Hepatocyte (in vitro differentiated cells): ENCODE data around the gene MRGPRF. TPM values are rescaled to one million over a fixed set of nuclear protein-coding genes. Genes with fewer than 3 reads are reported as not detected.

Experiments
- DNase-seq: peaks from one replicate; pipeline ENCODE4 v3.0.0-alpha.2; 2016; ENCODE audit warnings: low spot score
- H2AFZ ChIP-seq: fragments of 200-600 bp; sonication (generic); 2 replicates; pipeline ENCODE4 v1.6.0; 2016; ENCODE audit warnings: antibody characterized with exemption, mild to moderate bottlenecking
- H3K27ac ChIP-seq: fragments of 200-600 bp; sonication (generic); 2 replicates; pipeline ENCODE4 v1.5.1; 2016; ENCODE audit warnings: mild to moderate bottlenecking
- H3K27me3 ChIP-seq: fragments of 200-600 bp; sonication (generic); 2 replicates; pipeline ENCODE4 v1.6.1; 2016
- H3K36me3 ChIP-seq: fragments of 200-600 bp; sonication (generic); replicated peaks from 2 replicates; pipeline ENCODE4 v1.5.1; 2016; ENCODE audit warnings: low read depth; ENCODE audit not compliant: insufficient read depth
- H3K4me1 ChIP-seq: fragments of 200-600 bp; sonication (generic); 2 replicates; pipeline ENCODE4 v1.5.1; 2016; ENCODE audit warnings: mild to moderate bottlenecking, moderate library complexity; ENCODE audit not compliant: insufficient read depth
- H3K4me2 ChIP-seq: fragments of 200-600 bp; sonication (generic); 2 replicates; pipeline ENCODE4 v1.6.0; 2016
- H3K4me3 ChIP-seq: fragments of 200-600 bp; sonication (generic); 2 replicates; pipeline ENCODE4 v1.5.1; 2016; ENCODE audit warnings: mild to moderate bottlenecking
- H3K79me2 ChIP-seq: fragments of 200-600 bp; sonication (generic); 2 replicates; pipeline ENCODE4 v1.6.0; 2017; ENCODE audit warnings: mild to moderate bottlenecking
- H3K9me2 ChIP-seq: fragments of 200-600 bp; sonication (generic); replicated peaks from 2 replicates; pipeline ENCODE4 v1.6.0; 2017; ENCODE audit warnings: mild to moderate bottlenecking; ENCODE audit not compliant: insufficient read depth
- H3K9me3 ChIP-seq: fragments of 200-600 bp; sonication (generic); 2 replicates; pipeline ENCODE4 v1.5.1; 2016; ENCODE audit warnings: low read depth, mild to moderate bottlenecking
- H4K20me1 ChIP-seq: fragments of 200-600 bp; sonication (generic); 2 replicates; pipeline ENCODE4 v1.6.0; 2016; ENCODE audit warnings: mild to moderate bottlenecking; ENCODE audit not compliant: insufficient read depth, poor library complexity, severe bottlenecking
- CTCF ChIP-seq: fragments of 200-600 bp; sonication (generic); IDR thresholded peaks from 2 replicates; pipeline ENCODE4 v1.5.1; 2016; ENCODE audit warnings: antibody characterized with exemption, mild to moderate bottlenecking; ENCODE audit not compliant: poor library complexity
- EZH2 ChIP-seq: fragments of 200-600 bp; sonication (generic); IDR thresholded peaks from 2 replicates; pipeline ENCODE4 v1.6.1; 2016; ENCODE audit warnings: antibody characterized with exemption, mild to moderate bottlenecking, borderline replicate concordance
- EZH2phosphoT487 ChIP-seq: fragments of 200-600 bp; sonication (generic); IDR thresholded peaks from one replicate; pipeline ENCODE4 v1.6.1; 2018; ENCODE audit warnings: antibody characterized with exemption, mild to moderate bottlenecking, low read depth, moderate library complexity; ENCODE audit not compliant: unreplicated experiment, severe bottlenecking
- WGBS: methylation state at CpG from one replicate; pipeline ENCODE4 v1.1.6; 2016; ENCODE audit warnings: low lambda C conversion rate; ENCODE audit errors: missing lambda C conversion rate; 5-methylcytosine and 5-hydroxymethylcytosine counted together
- polyA plus RNA-seq: library from polyadenylated mRNA; unstranded; fragments of >200 nt; fragmentation: Nextera tagmentation; extraction: Ambion mirVana; gene quantifications from 2 replicates; pipeline ENCODE4 v1.2.1, GENCODE V29; 2016
- total RNA-seq: library from RNA; depleted of rRNA; stranded (reverse); fragments of >200 nt; gene quantifications from 2 replicates; pipeline ENCODE4 v1.2.3, GENCODE V29; 2014

MRGPRF gene
- total and polyA plus RNA-seq, 2 experiments from 2014 or later: 6.5 to 7.5 TPM

DNA sequence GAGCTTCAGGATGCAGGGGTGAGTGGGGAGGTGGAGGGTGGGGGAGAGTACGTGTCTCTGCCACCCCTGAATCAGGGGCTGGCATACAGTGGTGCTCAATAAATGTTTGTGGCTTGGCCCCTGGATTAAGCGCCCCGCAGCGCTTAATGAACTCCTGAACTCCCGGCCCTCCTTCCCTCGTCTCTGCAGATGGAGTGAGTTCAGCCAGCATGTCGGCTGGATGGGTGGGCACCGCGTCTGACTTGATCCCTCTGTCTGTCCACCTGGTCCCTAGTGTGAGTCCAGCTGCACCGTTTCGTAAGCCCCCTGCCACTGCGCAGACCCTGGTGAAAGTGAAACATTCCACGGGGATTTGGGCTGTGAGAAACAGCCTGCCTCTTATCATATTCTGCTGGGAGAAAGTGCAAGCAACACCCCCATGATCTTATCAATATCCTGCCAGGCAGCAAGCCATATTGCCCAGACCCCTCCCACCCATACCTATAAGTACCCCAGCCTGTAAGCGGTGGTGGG, 20.2 kb downstream of the MRGPRF start:
- no peak overlapping the region for H3K4me3 ChIP-seq
- no peak for TF ChIP-seq EZH2phosphoT487
- TF ChIP-seq EZH2: no peak
- TF ChIP-seq CTCF: no peak
- H2AFZ ChIP-seq: no peak overlapping the region
- WGBS: 49% methylated on average over 13 of the region's 14 CpGs
- no peaks in the 10 kb centered on the region for H3K79me2 ChIP-seq
- no peaks in the 10 kb centered on the region for H3K36me3 ChIP-seq
- no peak overlapping the region for H3K27ac ChIP-seq
- no peak overlapping the region for H3K4me2 ChIP-seq
- no peaks in the 10 kb centered on the region for H3K27me3 ChIP-seq
- H4K20me1 ChIP-seq: no peaks in the 10 kb centered on the region
- no peaks in the 10 kb centered on the region for H3K9me3 ChIP-seq
- DNase-seq: no peak
- no peaks in the 10 kb centered on the region for H3K9me2 ChIP-seq
- no peaks in the 10 kb centered on the region for H3K4me1 ChIP-seq

- Histone ChIP-seq H3K4me3 (no peak overlapping the region), H2AFZ (no peak overlapping the region), H3K27me3 (no peaks in the 10 kb centered on the region), H3K36me3 (no peaks in the 10 kb centered on the region), H3K27ac (no peak overlapping the region), H3K4me1 (no peaks in the 10 kb centered on the region), H3K9me2 (no peaks in the 10 kb centered on the region), H4K20me1 (no peaks in the 10 kb centered on the region), H3K4me2 (no peak overlapping the region), H3K9me3 (no peaks in the 10 kb centered on the region), H3K79me2 (no peaks in the 10 kb centered on the region)
- DNase-seq: no peak
- TF ChIP-seq CTCF (no peak), EZH2 (no peak), EZH2phosphoT487 (no peak)
- WGBS: 86% methylated on average over 15 of the region's 16 CpGs
Measured at GRCh38 chr11:68990995-68991780, 21.9 kb downstream of the MRGPRF start.

DNA sequence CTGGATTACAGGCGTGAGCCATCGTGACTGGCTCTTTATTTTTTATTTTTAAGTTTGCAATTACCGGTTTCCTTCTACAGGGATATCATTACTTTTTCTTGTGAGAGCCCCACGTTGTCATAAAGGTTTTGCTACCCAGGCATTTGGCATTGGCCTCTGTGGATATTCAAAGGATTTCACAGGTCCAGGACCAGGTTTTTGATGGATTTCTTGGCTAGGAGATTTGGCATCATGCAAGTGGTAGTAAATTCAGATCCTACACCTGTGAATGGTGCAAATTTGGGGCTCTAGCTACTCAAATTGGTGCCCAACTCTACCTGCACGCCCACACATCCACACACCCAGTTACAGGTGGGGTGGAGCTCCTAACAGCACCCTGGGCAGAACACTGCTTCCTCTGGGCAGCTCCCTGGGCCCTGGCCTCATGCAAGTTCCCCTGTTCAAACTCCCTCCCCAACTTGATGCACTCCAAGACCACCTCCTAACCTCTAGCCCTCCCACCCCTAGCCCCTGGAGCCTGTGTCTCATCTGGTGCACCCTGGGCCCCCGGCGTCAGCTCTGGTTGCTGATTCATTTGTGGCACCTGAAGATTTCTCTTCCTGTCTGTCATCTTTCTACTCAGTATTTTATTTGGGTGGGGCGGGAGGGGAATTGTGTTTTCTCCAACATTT, 23.0 kb downstream of the MRGPRF start:
- Histone ChIP-seq H3K9me3 (no peaks in the 10 kb centered on the region), H3K4me3 (no peak overlapping the region), H3K4me2 (no peak overlapping the region), H3K36me3 (no peaks in the 10 kb centered on the region), H3K27ac (no peak overlapping the region), H3K27me3 (no peaks in the 10 kb centered on the region), H3K9me2 (no peaks in the 10 kb centered on the region), H3K4me1 (no peaks in the 10 kb centered on the region), H4K20me1 (no peaks in the 10 kb centered on the region), H3K79me2 (no peaks in the 10 kb centered on the region), H2AFZ (no peak overlapping the region)
- no peak for DNase-seq
- TF ChIP-seq CTCF (no peak), EZH2phosphoT487 (no peak), EZH2 (no peak)
- 82% methylated on average over 8 of the region's 8 CpGs for WGBS
